Measurements from ENCODE around the gene NMT1. TPM values are rescaled to one million over a fixed set of nuclear protein-coding genes. Genes with fewer than 3 reads are reported as not detected.

Gene NMT1
- total and polyA plus RNA-seq, 2 of the 13 experiments (the other 11 are each of a cell fraction or from before 2014, with no cell fraction given): 75.7 to 142 TPM

DNA sequence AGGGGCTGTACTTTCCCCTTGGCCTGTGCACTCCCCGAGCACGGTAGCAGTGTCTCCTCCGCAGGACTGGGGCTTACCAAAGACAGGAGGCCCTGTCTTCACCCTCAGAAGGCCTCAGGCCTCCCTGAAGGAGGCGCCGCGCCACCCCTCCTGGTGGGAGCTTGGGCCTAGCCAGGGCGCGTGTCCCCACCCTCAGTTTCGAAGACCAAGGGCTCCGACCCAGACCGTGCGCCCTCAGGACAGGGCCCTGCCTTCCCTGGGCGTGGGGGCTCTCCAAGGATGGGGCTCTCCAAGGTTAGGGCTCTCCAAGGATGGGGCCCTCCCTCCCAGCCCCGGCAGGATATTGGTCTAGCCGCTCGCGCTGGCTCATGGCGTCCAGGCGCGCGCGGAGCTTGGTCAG, 59.4 kb downstream of the NMT1 start:
- no TSS peak for BruUV-seq (replicated peaks)
- Histone ChIP-seq H3K4me2 (ENCODE audit: low read depth, low read length) (no peak overlapping the region), H3K79me2 (ENCODE audit: insufficient read depth, low read length) (no peaks in the 10 kb centered on the region), H4K20me1 (ENCODE audit: insufficient read depth, low read length) (no peaks in the 10 kb centered on the region), H3K9me3 (ENCODE audit: low read length) (no peaks in the 10 kb centered on the region), H3K27me3 (ENCODE audit: control insufficient read depth in 1 of 2, insufficient read depth in 2 of 2, low read length in 2 of 2) (no peaks in the 10 kb centered on the region), H3K36me3 (replicated peaks in 1 of 2; ENCODE audit: control insufficient read depth in 1 of 2, insufficient read depth in 2 of 2, low read length in 2 of 2) (peaks cover 0 to 4% of the 10 kb centered on the region in 2 experiments; a peak in 1 of 5 replicates), H3K9ac (ENCODE audit: insufficient read depth, low read depth, low read length) (no peak overlapping the region), H3K27ac (ENCODE audit: extremely low read length, insufficient read depth, low read length) (no peak overlapping the region), H2AFZ (ENCODE audit: low read length) (no peak overlapping the region), H3K4me3 (replicated peaks in 1 of 3; ENCODE audit: insufficient read depth in 1 of 3, low read depth in 2 of 3, low read length in 3 of 3) (no peak overlapping the region), H3K4me1 (ENCODE audit: insufficient read depth, low read length) (peaks cover 45% of the 10 kb centered on the region)
- no peak for DNase-seq (ENCODE audit: low spot score)
- no peak for ATAC-seq
- intact Hi-C loops (cut with micrococcal nuclease; ENCODE audit: unreplicated experiment) (no loop called here), in situ Hi-C loops (cut with HindIII; ENCODE audit: extremely low pct_ligation_motif_present, low pct_unique_long_range_greater_than_20kb) (no loop called here)
- ChIA-PET CTCF (ENCODE audit: low intra/inter-chr PET ratio, low total read pairs) (no interaction called here), POLR2A (interaction anchor here (0.7 kb wide), 1 partner anchor 28 kb away, joined by 4 read pairs; the partner anchor contains the start of gene HEXIM1)
- no peak for FAIRE-seq
- WGBS (ENCODE audit: low lambda C conversion rate): 98% methylated on average over 9 of the region's 22 CpGs
- TF ChIP-seq YEATS2 (CRISPR knock-in tag; IDR thresholded peaks at IDR 0.05; ENCODE audit: borderline replicate concordance): no peak
- TF ChIP-seq HIVEP1 (CRISPR knock-in tag; IDR thresholded peaks at IDR 0.05): no peak
- no peak for TF ChIP-seq SP5 (CRISPR knock-in tag; IDR thresholded peaks at IDR 0.05; ENCODE audit: borderline replicate concordance, low read depth)
- TF ChIP-seq, protein P1, sequence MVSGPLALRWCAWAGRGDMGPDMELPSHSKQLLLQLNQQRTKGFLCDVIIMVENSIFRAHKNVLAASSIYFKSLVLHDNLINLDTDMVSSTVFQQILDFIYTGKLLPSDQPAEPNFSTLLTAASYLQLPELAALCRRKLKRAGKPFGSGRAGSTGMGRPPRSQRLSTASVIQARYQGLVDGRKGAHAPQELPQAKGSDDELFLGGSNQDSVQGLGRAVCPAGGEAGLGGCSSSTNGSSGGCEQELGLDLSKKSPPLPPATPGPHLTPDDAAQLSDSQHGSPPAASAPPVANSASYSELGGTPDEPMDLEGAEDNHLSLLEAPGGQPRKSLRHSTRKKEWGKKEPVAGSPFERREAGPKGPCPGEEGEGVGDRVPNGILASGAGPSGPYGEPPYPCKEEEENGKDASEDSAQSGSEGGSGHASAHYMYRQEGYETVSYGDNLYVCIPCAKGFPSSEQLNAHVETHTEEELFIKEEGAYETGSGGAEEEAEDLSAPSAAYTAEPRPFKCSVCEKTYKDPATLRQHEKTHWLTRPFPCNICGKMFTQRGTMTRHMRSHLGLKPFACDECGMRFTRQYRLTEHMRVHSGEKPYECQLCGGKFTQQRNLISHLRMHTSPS (CRISPR knock-in tag; IDR thresholded peaks at IDR 0.05; ENCODE audit: low read depth): no peak

DNA sequence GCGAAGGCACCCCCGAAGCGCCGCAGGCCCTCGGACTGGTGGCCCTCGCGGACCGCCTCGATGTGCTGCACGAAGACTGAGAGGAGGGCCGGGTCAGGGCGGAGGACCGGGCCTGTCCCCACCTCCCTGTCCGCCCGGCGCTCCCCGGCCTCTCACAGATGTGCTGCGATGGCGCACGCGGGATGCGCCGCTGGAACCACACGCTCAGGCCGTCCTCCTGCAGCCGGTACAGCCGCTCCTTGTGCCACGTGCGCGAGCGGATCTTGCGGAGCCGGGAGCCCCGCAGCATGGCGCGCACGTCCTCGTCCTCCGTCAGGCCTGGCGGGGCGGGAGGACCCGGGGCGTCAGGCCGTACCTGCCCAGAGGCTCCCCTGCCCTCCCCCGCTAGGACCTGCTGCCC, 59.9 kb downstream of the NMT1 start:
- in situ Hi-C loops (cut with HindIII; ENCODE audit: extremely low pct_ligation_motif_present, low pct_unique_long_range_greater_than_20kb): no loop called here
- DNase-seq (ENCODE audit: low spot score) (no peak), FAIRE-seq (no peak), ATAC-seq (no peak)
- WGBS (ENCODE audit: low lambda C conversion rate): 97% methylated on average over 44 of the region's 45 CpGs
- BruUV-seq (replicated peaks): no TSS peak
- no peak overlapping the region for H3K27ac ChIP-seq (ENCODE audit: extremely low read length, insufficient read depth, low read length)
- H3K9ac ChIP-seq (ENCODE audit: insufficient read depth, low read depth, low read length): no peak overlapping the region
- H3K9me3 ChIP-seq (ENCODE audit: low read length): no peaks in the 10 kb centered on the region
- ChIA-PET CTCF (ENCODE audit: low intra/inter-chr PET ratio, low total read pairs) (no interaction called here), POLR2A (interaction anchor here (1.5 kb wide), 1 partner anchor 27 kb away, joined by 3 read pairs; the partner anchor contains the start of gene HEXIM1)
- H3K27me3 ChIP-seq (ENCODE audit: control insufficient read depth in 1 of 2, insufficient read depth in 2 of 2, low read length in 2 of 2): no peaks in the 10 kb centered on the region
- H3K4me2 ChIP-seq (ENCODE audit: low read depth, low read length): no peak overlapping the region
- peaks cover 46% of the 10 kb centered on the region for H3K4me1 ChIP-seq (ENCODE audit: insufficient read depth, low read length)
- H2AFZ ChIP-seq (ENCODE audit: low read length): no peak overlapping the region
- H3K4me3 ChIP-seq (replicated peaks in 1 of 3; ENCODE audit: insufficient read depth in 1 of 3, low read depth in 2 of 3, low read length in 3 of 3): no peak overlapping the region
- H4K20me1 ChIP-seq (ENCODE audit: insufficient read depth, low read length): no peaks in the 10 kb centered on the region
- no peaks in the 10 kb centered on the region for H3K79me2 ChIP-seq (ENCODE audit: insufficient read depth, low read length)
- H3K36me3 ChIP-seq (replicated peaks in 1 of 2; ENCODE audit: control insufficient read depth in 1 of 2, insufficient read depth in 2 of 2, low read length in 2 of 2): peaks cover 0 to 4% of the 10 kb centered on the region in 2 experiments; a peak in 1 of 5 replicates
- intact Hi-C loops (cut with micrococcal nuclease; ENCODE audit: unreplicated experiment): no loop called here
- TF ChIP-seq SKI (IDR thresholded peaks at IDR 0.05; ENCODE audit: partially characterized antibody) (no peak), HES4 (CRISPR knock-in tag; IDR thresholded peaks at IDR 0.05; ENCODE audit: borderline replicate concordance) (no peak), ZNF670 (CRISPR knock-in tag; IDR thresholded peaks at IDR 0.05; ENCODE audit: borderline replicate concordance) (no peak), DNMT1 (CRISPR knock-in tag; IDR thresholded peaks at IDR 0.05) (0 out of 2 replicates have a peak, but pooled peaks have one; percentile 46)
- TF ChIP-seq, protein P2, sequence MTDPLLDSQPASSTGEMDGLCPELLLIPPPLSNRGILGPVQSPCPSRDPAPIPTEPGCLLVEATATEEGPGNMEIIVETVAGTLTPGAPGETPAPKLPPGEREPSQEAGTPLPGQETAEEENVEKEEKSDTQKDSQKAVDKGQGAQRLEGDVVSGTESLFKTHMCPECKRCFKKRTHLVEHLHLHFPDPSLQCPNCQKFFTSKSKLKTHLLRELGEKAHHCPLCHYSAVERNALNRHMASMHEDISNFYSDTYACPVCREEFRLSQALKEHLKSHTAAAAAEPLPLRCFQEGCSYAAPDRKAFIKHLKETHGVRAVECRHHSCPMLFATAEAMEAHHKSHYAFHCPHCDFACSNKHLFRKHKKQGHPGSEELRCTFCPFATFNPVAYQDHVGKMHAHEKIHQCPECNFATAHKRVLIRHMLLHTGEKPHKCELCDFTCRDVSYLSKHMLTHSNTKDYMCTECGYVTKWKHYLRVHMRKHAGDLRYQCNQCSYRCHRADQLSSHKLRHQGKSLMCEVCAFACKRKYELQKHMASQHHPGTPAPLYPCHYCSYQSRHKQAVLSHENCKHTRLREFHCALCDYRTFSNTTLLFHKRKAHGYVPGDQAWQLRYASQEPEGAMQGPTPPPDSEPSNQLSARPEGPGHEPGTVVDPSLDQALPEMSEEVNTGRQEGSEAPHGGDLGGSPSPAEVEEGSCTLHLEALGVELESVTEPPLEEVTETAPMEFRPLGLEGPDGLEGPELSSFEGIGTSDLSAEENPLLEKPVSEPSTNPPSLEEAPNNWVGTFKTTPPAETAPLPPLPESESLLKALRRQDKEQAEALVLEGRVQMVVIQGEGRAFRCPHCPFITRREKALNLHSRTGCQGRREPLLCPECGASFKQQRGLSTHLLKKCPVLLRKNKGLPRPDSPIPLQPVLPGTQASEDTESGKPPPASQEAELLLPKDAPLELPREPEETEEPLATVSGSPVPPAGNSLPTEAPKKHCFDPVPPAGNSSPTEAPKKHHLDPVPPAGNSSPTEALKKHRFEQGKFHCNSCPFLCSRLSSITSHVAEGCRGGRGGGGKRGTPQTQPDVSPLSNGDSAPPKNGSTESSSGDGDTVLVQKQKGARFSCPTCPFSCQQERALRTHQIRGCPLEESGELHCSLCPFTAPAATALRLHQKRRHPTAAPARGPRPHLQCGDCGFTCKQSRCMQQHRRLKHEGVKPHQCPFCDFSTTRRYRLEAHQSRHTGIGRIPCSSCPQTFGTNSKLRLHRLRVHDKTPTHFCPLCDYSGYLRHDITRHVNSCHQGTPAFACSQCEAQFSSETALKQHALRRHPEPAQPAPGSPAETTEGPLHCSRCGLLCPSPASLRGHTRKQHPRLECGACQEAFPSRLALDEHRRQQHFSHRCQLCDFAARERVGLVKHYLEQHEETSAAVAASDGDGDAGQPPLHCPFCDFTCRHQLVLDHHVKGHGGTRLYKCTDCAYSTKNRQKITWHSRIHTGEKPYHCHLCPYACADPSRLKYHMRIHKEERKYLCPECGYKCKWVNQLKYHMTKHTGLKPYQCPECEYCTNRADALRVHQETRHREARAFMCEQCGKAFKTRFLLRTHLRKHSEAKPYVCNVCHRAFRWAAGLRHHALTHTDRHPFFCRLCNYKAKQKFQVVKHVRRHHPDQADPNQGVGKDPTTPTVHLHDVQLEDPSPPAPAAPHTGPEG (CRISPR knock-in tag; IDR thresholded peaks at IDR 0.05): no peak

Measured in HepG2 (cell line).